Measurements from ENCODE around the gene DNAH14. TPM values are rescaled to one million over a fixed set of nuclear protein-coding genes. Genes with fewer than 3 reads are reported as not detected.

DNAH14 gene
- total and polyA plus RNA-seq, 2 experiments from 2014 or later: 55.3 to 80.2 TPM

GRCh38 chr1:225260319-225260718, 330.8 kb downstream of the DNAH14 start:
- DNase-seq (ENCODE audit: low spot score) (no peak), ATAC-seq (no peak)
- peaks cover 2% of the 10 kb centered on the region; the same call in 1 of the 3 replicates for H3K9me3 Mint-ChIP-seq
- H3K4me2 ChIP-seq: no peak overlapping the region
- no peaks in the 10 kb centered on the region for H4K20me1 ChIP-seq (replicated peaks; ENCODE audit: insufficient read depth)
- no peaks in the 10 kb centered on the region for H3K36me3 ChIP-seq (ENCODE audit: insufficient read depth)
- no peaks in the 10 kb centered on the region for H3K27me3 Mint-ChIP-seq (ENCODE audit: insufficient read depth, low read depth, poor library complexity)
- no peaks in the 10 kb centered on the region for H3K27me3 ChIP-seq (ENCODE audit: insufficient read depth)
- H2AFZ ChIP-seq: no peak overlapping the region
- no peak overlapping the region for H3K27ac ChIP-seq (ENCODE audit: low read depth)
- no peaks in the 10 kb centered on the region for H3K79me2 ChIP-seq (replicated peaks; ENCODE audit: insufficient read depth)
- H3K4me1 Mint-ChIP-seq: no peaks in the 10 kb centered on the region
- H3K4me1 ChIP-seq (ENCODE audit: insufficient read depth): no peaks in the 10 kb centered on the region
- TF ChIP-seq CREB1 (CRISPR knock-in tag; IDR thresholded peaks at IDR 0.05; ENCODE audit: low read depth) (no peak), STAT1 (IDR thresholded peaks at IDR 0.05; ENCODE audit: unreplicated experiment) (no peak), JUNB (IDR thresholded peaks at IDR 0.05; ENCODE audit: unreplicated experiment) (no peak), REST (IDR thresholded peaks at IDR 0.05; ENCODE audit: unreplicated experiment) (no peak), ZNF462 (CRISPR knock-in tag; IDR thresholded peaks at IDR 0.05) (no peak), ETS1 (IDR thresholded peaks at IDR 0.05) (no peak), CTCF (conservative IDR thresholded peaks at IDR 0.05; ENCODE audit: low read depth in 2 of 2) (no peak), ZNF114 (CRISPR knock-in tag; IDR thresholded peaks at IDR 0.05) (no peak), EZH2phosphoT487 (IDR thresholded peaks at IDR 0.05; ENCODE audit: unreplicated experiment) (no peak)
- H3K4me3 Mint-ChIP-seq: no peak overlapping the region
- no peak overlapping the region for H3K27ac Mint-ChIP-seq
- H3F3A ChIP-seq (replicated peaks; ENCODE audit: low read depth): no peaks in the 10 kb centered on the region
- H3K4me3 ChIP-seq: no peak overlapping the region
- no peaks in the 10 kb centered on the region for H3K36me3 Mint-ChIP-seq (ENCODE audit: low read depth)
- H3K9me2 ChIP-seq (ENCODE audit: insufficient read depth): no peaks in the 10 kb centered on the region

Measured in GM23338 (cell line).